Activated CD8-positive, alpha-beta memory T cell treated with anti-CD3 and anti-CD28 coated beads for 48 hours (primary cell): Measurements from ENCODE around the gene PTPRN2.

ENCODE experiments used
- DNase-seq, 3 experiments: peaks; one replicate each; pipeline ENCODE4 v3.0.0-alpha.2; 2020; ENCODE audit warnings: low read depth in 2 of 3, low spot score in 2 of 3

The PTPRN2 gene

DNA sequence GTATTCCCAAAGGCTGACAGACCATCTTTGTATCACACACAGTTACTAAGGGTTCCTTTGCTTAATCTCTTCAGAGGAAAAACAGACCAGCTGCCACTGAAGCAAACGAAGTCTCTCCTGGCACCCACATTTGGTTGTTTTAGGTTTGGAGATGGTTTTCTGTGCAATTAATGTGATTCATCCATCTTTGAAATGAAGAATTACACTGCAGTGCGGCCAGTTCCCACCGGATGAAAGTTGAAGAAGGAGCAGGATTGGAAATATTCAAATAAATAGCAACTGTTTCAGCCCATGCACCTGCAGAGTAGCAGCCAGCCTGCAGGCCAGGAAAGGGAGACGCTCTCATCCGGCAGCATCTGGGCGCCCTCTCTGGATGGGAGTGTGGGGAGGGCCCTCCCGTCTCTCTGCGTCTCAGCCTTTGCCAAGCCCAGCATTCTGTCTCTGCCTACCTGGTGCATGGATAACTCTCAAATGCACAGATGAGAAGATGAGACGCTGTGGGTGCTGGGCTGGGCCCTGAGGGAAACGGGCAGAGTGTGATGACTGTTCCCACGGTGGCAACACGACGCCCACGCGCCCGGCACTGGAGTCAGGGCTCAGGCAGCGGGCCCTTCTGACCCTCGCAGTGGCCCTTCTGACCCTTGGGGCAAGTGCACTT is 214.0 kb downstream of the PTPRN2 start:
- DNase-seq: no peak

GRCh38 chr7:158372400-158373342 is 215.0 kb downstream of the PTPRN2 start:
- DNase-seq: no peak

DNA sequence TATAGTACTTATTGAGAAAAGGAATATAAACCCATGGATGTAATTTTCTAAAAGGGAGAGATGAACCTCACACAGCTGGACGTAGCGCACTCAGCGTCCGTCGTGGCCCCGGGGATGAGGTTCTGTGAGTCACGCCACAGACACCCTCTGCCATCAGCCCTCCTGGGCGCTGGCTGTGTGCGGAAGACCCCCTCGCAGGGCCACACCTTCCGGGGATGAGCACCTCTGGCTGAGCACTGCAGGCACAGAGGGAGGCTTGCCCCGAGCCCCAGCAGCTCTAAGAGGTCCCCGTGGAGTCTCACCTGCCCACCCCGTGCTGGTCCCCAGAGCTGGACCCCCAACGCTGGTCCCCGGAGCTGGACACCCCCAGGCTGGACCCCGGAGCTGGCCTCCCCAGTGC is 215.8 kb downstream of the PTPRN2 start:
- no peak for DNase-seq

GRCh38 chr7:158369866-158370265 is 217.8 kb downstream of the PTPRN2 start:
- DNase-seq: no peak

- DNase-seq: no peak
Measured at GRCh38 chr7:158369290-158369689, 218.3 kb downstream of the PTPRN2 start.

DNA sequence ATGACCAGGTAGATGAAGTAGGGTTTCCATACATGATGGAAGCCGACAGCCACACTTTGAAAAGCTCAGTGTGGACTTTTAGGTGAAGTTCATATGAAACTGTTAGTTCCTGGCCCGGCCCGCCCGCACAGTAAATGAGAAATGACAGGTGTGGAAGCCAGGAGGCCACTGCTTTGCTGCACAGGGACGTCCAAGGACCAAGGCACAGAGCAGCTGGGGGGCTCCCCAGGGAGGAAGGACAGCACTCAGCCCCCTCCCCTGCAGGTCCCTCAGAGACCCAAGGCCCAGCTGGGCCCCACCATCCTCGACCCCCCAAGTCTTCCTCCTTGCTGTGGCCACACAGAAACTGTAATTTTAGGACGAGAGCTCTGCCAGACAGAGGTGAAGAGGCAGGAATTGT is 219.2 kb downstream of the PTPRN2 start:
- no peak for DNase-seq

GRCh38 chr7:158367634-158367982 is 220.0 kb downstream of the PTPRN2 start:
- no peak for DNase-seq

DNA sequence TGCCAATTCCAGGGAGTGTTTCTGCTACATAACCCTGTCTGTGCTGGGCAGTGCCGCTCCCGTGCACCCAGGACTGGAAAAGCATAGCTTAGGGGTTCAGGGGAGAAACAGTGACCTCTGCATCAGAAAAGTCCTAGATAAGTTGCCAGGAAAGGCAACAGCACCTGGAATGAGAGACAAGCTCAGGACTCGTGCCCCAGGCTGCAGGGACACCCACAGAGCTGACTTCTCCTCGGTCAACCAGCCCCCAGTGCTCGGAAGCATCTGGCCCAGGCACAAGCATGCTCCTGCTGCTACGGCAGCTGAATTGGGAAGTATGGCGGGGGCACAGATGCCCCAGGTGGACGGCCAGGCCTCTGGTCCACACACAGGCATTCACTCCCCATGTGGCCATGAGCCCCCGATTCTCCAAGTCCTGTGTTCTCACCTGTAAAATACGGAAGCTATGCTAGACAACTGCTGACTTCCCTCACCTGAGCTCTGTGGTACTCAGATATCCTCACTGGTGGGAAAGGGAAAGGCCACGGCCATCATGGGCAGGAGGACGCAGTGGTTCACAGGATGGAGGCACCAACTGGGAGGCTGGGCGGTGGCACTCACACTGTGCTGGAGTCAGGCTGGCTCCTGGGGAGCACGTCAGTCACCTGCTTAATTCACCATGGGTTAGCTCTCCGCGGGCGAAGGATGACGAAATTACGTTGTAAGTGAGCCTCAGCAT is 220.5 kb downstream of the PTPRN2 start:
- DNase-seq: no peak

GRCh38 chr7:158366346-158366745 is 221.3 kb downstream of the PTPRN2 start:
- DNase-seq: no peak

- DNase-seq: no peak
Measured at GRCh38 chr7:158365267-158365666, 222.4 kb downstream of the PTPRN2 start.

GRCh38 chr7:158364451-158364850 is 223.2 kb downstream of the PTPRN2 start:
- no peak for DNase-seq

DNA sequence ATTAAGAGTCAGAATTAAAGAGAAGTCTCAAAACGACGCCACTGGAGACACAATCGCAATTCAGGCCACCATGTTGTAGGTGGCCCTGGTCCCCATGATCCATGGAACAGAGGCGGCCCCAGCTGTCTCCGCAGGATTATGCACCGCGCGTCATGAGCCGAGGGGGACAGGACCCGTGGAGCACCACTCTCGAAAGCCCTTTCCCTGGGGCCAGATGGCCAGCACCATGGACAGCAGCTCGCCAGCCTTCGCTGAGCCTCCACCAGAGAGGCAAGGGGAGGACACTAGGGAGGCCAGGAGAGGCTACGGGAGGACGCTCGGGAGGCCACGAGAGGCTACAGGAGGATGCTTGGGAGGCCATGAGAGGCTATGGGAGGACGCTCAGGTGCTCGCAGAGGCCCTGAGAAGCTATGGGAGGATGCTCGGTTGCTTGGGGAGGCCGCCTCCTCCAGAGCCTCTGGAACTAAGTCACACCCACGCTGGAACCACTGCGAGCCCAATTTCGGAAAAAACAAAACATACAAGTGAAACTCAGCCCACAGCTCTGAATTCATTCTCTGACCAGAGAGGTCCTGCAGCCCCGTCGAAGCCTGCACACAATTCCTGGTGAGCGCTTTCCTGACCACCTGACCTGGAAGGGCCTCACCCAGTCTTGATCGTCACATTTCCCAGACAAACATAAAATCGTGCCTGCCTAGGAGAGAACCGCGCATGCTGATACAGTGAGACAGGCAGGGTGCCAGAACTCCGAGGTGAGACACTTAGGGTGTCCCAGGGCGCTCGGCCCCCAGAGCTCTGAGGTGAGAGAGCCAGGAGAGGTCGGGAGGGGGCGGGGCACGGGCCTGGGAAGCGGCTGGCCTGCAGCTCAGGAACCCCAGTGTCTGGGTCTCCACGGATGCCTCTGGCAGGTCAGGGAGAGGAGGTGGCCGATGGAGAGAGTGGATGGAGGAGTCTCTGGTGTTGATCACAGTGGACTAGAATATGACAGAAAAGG is 224.4 kb downstream of the PTPRN2 start:
- DNase-seq: no peak

DNA sequence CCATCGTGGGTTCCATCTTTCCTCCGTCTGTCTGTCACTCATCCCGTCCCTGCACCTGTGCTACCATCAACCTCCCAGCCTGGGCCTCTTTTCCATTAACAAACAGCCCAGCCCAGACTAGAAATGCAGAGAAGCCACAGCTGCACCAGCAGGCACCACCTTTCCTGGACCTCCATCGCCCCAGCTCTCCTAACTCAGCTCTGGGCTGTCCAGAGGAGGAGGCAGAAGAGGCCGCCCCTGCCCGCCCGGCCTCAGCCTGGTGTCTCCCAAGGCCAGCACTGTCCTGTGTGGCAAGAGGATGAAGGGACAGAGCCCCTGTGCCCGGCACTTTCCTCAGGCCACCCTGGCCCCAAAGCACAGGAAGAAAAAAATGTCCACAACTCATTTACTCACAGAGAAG is 225.6 kb downstream of the PTPRN2 start:
- no peak for DNase-seq

- DNase-seq: no peak
Measured at GRCh38 chr7:158361326-158361946, 226.2 kb downstream of the PTPRN2 start.

DNA sequence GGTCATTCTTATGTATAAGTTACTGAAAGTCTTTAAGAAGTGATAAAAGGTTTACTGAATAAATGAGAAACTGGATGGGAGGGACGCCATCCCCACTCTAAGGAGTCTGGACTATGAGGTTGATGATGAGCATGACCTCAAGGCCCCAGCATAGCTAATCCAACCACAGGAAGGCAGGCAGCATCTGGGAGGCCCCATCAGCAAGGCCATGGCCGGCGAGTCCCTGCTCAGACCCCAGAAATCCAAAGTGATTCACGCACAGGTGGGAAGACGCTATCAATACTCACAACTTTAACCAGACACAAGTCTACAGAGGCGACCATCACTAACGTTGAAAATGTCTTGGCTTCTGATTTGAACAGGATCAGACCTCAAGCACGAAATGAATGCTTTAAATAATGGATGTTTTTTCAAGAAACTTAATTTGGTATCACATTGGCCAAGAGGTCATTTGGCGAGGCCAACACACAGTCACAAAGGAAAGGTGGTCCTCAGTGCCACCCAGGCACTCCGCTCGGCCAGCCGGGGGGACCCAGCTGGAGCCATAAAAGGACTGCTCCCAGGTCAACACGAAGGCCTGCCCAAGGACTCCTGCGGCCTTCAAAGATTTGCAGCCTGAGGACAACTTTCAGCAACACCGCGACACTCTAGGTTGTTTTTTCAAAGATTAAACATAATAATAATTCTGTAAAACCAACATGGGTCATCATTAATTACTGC is 228.5 kb downstream of the PTPRN2 start:
- no peak for DNase-seq

DNA sequence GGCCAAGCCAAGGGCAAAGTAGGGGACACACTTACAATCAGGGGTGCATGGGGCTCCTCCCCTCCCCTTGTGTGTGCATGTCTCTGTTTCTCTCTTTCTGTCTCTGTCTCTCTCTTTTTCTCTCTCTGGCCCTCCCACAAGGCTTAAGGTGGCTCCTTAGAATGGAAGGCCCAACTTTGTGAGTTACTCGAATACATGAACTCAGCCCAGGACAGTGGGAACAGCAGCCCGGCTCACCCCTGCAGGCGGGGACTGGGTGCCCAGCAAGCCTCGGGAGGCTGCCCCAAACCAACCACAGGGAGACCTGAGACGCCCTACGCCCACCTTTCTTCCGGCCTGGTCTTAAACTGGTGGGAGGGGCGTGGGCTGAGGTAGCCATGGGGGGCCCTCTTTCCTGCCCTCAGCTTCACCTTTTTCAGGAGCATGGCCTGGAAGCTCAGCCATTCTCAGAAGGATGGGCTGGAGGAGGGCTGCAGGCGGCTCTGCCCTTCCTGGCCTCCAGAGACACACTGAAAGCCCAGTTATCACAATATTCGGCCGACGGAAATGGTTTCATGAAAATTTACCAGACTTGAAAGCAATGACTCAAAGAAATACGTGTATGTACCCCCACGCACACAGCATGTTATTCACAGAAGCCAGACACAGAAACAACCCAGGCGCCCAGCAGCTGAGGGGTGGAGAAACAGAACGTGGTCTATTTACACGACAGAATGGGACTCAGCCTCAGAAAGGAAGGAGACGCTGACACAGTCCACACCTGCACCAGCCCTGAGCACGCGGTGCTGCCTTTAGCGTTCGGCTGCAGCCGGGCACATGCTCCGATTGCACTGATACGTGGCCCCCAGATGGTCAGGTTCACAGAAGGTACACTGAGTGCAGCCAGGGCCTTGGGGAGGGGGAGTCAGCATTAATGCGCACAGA is 229.5 kb downstream of the PTPRN2 start:
- no peak for DNase-seq

DNA sequence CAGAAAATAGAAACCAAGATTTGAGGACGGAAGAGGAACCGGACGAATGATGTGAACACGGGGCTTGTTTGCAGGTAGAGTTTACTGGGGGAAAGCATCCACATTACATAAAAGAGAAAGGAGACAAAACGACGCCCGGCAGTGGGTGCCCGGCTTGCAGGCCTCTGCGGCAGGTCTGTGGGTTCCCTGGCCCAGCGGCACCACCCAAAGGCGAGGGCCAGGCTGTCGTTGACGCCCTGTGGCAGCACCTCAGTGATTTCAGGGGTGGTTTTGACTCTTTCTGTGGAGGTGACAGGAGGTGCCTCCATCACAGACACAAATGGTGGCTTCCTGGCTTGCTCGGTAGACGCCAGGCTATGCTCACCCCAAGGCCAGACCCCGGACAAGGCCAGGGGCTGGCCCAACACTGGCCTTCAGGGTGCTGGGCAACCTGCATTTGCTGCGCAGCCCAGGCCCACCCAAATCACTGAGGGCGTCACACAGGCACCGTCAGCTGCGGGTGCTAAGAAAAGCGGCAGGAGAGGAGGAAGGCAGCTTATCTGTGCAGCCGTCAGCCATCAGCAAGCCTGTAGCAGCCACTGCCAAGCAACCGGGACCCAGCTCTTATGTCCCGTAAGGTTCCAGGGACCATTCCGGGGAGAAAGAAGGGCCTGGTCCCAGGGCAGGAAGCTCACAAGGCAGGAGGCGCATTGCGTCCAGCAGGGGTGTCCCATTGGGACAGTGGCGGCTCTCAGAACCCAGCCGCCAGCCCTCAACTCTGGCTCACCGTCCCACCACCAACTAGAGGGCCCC is 230.3 kb downstream of the PTPRN2 start:
- no peak for DNase-seq

DNA sequence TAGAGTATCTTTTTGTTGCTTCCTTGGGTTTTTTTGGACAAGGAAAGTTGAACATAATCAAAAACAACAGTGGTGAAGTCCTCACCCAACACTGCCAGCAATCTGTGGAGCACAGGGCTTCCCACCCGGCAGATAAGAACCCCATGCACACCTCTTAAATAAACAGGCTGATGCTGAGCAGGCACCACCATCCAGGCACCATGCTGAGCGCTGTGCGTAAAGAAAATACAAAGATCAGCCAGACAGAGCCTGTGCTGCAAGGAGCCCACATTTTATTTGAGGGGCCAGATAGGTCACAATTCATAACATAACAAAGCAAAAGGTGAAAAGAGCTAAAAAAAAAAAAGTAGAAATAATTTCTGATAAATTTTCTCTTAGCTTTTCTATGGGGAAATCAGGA is 231.2 kb downstream of the PTPRN2 start:
- no peak for DNase-seq
